ENCODE measurements around the gene ALDH7A1.
A peak's percentile ranks its signal among the peaks of the same experiment; 100 is the strongest.

The ALDH7A1 gene

DNA sequence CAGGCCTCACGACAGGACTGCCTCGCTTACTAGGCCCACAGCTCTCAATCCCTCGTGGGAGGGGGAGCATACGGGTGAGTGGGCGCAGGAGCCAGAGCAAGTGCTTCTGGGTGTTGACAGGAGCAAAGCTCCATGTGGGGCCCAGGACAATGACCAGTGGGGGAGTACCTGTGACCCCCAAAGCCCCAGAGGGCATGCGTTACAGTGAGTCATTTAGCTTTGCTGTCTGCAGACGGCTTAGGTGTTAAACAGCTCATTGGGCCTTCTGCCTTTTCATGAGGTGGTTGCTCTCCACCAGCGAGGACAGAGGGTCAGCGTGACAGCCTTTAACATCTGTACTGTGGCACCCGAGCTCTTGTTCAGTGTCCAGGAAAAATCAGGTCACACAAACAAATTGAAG is 93.6 kb downstream of the ALDH7A1 start:
- DNase-seq, result no peak

DNA sequence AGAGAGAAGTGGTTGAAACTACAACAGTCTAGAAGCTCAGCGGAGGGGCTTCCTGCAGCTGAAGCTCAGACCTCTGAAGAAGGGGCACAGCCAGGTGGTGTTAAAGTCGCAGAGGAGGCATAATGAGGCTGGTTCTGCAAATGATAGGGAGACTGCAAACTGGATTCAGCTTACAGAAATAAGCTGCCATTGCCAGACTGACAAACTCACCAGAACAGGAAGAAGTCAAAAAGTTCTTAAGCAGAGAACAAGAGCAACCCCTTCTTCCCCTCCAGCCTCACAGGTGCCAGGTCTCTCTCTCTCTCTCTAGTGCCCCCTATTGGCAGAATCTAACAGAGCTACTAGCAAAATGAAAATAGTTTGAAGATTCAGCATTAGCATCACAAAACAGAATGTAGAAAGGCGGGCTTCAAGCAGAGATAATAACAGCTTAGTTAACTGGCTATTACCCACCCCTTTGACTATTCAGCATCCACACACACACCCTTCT is 95.1 kb downstream of the ALDH7A1 start:
- DNase-seq, result peak; percentile 45

DNA sequence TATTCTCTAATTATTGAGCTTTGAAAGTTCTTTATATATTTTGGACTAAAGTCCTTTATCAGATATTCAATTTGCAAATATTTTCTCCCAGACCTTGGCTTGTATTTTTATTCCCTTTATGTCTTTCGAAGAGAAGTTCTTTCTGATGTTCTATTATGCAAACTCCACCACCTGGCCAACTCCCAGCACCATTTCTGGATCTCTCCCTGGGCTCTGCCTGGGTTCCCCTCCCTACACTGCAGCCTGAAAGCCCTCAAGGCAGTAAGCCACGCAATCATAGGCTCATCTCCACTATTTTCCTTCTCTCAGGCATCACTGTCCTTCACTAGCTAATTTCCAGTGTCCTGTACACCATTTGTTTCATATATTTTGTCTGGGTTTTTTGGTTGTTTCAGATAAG is 95.7 kb downstream of the ALDH7A1 start:
- DNase-seq, result no peak

DNA sequence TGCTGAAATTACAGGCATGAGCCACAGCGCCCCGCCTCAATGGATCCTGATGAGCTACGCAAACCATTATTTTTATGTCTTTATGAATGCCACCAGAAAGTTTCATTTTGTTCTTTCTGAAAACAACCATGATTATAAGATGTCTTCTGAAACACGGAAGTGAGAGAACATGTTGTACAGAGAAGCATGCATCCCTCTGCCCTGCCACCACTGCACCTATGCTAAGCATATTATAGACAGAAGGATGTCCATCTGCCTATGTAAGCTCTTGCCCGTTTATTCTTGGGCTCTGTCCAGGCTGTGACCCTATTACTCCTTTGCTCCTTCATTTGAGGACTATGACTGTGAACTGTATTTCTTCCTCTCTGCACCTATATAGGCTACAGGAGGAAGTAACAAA is 97.5 kb downstream of the ALDH7A1 start:
- no peak for DNase-seq

DNA sequence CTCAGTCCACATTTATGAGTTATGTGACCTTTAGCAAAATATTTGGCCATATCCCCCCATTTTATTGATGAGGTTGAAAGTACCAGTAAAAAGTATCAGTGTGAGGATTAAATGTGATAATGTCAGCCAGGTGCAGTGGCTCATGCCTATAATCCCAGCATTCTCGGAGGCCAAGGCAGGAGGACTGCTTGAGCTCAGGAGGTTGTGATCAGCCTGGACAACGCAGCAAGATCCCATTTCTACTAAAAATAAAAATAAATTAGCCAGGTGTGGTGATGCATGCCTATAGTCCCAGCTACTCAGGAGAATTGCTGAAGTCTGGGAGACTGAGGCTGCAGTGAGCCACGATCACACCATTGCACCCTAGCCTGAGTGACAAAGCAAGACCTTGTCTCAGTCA is 100.6 kb downstream of the ALDH7A1 start:
- DNase-seq, result no peak

DNA sequence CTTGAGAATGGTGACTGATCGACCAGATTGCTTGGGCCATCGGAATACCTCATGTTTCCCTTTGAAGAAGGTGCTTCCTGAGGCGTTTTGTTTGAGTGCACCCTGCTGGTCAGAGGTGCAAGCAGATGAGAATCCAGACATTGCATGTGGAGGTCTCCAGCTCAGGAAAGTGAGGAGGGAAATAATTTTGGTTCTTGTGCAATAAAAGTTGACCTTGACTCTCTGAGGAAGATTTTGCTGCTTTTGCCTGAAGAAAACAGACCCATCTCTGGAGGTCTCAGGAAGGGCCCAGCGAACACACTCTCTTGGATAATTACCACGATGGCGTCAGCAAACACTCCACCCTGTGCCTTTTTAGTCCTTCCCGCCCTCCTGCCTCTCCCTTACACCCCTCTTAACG is 102.1 kb downstream of the ALDH7A1 start:
- peak; percentile 15 for DNase-seq

DNA sequence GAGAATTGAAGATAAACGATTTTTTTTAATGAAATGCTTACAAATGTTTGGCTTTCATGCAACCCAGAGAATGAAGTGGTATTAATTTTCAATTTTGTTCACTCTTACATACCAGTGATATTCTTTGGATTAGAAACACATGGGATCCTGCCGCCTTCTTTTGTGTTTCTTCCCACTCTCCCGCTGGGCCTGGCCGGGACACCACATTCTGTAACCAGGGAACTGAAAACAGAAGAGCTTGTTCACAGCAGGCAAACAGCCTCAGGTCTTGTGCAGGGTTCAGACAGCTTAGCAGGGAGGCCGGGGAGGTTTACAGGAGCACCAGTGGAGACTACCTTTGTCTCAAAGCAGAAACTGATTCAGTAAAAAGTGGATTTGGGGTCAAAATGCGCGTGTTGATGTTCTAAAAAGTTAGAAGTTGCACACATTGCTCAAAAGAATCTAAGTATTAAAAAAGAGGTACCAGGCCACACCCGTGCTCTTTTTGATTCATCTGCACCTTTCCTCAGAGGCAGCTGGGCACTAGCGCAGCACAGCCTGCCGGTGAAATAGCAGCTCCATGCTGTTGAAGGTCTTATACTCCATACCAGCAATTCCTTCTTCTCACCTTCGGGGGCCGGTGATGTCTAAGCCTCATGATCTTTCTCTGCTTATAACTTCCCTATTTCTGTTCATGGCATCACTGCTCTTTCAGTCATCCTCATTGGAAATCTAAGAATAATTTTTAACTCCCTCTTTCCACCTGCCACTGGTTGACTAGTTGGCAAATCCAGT is 104.7 kb downstream of the ALDH7A1 start:
- DNase-seq, result no peak

DNA sequence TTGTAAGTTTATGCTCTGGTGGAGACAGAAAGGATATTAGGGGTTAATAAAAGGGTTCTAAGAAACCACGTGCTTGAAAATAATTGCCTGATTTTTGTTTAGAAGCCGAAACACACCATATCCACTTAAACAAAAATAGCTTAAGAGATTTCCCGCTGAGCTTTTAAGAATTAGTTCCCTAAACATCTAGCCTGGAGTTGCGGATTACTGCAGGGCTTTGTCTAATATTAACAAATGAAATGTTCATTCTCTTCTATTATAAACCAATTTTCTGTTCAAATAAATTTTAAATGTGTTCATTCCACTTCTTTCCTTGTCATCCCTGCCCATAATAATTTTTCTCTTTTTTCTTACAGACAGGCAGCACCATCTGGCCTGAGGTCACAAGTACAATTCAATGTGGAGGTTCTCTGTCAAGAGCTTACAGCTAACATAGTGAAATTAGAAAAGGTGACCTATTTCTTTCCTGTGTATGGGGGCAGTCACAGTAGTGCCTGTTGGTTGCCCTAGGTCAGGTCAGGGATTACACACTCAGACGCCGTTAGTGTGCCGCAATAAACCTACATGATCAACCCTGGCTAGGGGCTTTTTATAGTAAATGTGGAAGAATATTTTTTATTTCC is 106.5 kb downstream of the ALDH7A1 start:
- DNase-seq, result no peak

DNA sequence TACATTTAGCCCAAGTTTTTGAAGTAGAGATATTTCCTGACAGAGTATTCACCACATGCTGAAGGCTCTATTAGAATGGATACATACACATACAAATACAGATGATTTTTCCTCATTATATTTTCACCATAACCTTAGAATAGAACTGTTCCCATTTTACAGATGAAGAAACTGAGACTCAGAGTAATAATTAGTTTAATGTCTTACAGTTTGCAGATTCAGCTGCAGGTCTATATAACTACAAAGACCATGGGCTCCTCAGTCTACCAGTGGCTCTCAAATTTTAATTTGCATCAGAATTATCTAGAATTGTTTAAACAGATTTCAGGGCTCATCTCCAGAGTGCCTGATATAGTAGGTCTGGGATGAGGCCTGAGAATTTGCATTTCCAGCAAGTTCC is 107.4 kb downstream of the ALDH7A1 start:
- no peak for DNase-seq

DNA sequence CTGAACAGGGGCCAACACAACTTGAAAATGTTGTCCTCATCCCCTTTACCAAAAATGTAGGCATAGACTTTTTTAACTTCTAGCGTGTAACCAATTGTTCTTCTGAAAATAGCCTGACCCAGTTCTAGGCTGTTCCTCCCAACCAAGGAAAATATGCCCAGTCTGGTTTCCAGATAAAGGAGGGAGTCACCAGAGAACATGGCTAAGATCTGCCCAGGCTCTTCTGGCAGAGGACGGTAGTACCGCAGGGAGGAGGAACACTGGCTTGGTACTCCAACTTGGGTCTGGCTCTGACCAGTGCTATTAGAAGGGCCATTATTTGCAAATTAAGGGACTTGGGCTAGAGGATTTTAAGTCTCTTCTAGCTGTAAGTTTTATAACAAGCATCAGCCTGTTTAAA is 108.7 kb downstream of the ALDH7A1 start:
- no peak for DNase-seq

DNA sequence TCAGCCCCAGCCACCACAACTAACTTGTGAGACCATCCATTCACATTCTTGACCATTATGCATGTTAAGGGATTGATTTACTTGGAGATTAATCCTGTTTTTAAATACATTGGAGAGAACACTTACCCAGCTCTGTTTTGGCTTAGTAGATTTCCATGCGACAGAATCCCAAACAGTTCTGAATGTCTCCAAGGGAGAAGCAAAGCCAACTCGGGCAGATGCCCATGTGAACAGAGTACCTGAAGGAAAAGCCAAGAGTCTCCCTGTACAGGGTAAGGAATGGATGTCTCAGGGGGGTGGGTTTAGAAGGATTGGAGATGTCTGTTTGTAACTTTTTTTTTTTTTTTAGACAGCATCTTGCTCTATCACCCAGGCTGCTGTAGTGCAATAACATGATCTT is 110.8 kb downstream of the ALDH7A1 start:
- DNase-seq, result no peak

DNA sequence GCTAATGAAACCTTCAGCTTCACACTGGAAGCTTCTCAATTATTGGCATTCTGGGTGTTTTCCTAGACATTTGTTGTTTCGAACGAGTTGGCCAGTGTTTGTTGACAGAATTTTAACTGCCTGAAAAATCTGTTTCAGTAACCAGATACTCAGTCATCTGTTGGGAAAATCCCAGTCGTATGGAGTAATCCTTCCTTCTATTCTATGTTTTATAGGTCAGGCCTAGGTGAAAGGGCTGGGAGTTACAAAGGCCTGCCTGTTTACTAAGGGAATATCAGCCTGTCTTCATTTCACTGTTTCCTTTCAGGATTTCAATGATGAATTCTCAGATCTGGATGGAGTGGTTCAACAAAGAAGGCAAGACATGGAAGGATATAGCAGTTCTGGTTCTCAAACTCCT is 111.9 kb downstream of the ALDH7A1 start:
- DNase-seq, result no peak

DNA sequence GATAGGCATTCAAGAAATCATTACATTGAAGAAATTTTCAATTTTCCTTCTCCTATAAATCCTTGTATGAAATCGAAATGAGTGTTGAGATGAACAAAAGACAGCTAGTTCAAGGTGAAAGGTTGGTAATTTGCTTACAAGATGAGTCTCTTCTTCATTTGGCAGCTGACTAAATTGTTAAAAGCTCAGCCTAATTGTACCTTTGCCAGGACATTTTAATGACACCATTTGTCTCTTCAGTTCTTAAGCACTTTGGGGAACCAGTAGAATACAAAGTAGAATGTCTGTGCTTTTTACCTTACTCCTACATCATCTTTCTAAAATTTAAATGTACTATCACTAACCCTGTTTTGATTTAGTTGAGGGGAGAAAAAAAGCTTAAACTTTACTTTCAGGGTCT is 112.4 kb downstream of the ALDH7A1 start:
- no peak for DNase-seq

DNA sequence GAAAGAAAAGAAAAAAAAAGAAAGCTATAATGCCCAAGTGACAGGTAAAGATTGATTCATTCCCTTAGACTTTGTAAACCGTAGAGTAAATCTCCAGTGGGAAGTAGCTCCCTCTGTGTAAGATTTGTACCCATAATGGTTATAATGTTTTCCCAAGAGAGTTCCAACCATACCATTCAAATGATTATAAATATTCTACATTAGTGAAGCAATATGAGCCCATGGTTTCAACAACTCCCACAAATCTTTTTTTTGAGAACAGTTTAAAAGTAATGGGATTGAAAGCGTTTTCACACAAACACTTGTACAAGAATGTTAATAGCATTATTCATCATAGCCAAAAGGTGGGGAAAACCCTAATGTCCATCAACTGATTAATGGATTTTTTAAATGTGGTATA is 113.8 kb downstream of the ALDH7A1 start:
- no peak for DNase-seq

Data from CD4-positive, alpha-beta T cell treated with Interleukin-6 for 4 hours (primary cell).